Pancreas (tissue), 10 donors: ENCODE measurements around the gene SPTB. TPM values are rescaled to one million over a fixed set of nuclear protein-coding genes. Genes with fewer than 3 reads are reported as not detected.

Experiments
- ATAC-seq, 4 donors: fragments of 200-7000 bp; cut with Tn5 transposase; one replicate each; pipeline versions ENCODE4 v1.8.0 to v1.9.1; 2020; ENCODE audit warnings: mild to moderate bottlenecking in 4 of 4, moderate library complexity in 4 of 4
- DNase-seq, 6 donors: peaks; one replicate each; pipeline ENCODE4 v3.0.0-alpha.2; 2020
- FAIRE-seq: peaks from 2 replicates; lab custom pipeline; 2012; peaks lifted over from hg19 to GRCh38; lab: Jason Lieb, UNC
- H3K27ac ChIP-seq, 4 donors: fragments of 200-600 bp; sonication (generic); 1 replicate in 3 of 4; 2 replicates in 1 of 4; pipeline versions ENCODE4 v1.5.0 to v1.8.0; 2020
- H3K27me3 ChIP-seq, 4 donors: fragments of 200-600 bp; one replicate each; pipeline ENCODE4 v1.8.0; 2021
- H3K36me3 ChIP-seq, 3 donors: fragments of 200-600 bp; sonication (generic) in 1 of 3; one replicate each; pipeline versions ENCODE4 v1.5.0 to v1.8.0; 2020 to 2021
- H3K4me1 ChIP-seq, 3 donors: fragments of 200-600 bp; one replicate each; pipeline ENCODE4 v1.8.0; 2021
- H3K4me3 ChIP-seq, 4 donors: fragments of 200-600 bp; sonication (generic) in 2 of 4; one replicate each; pipeline versions ENCODE4 v1.5.0 to v1.8.0; 2020 to 2021
- H3K9me3 ChIP-seq, 4 donors: fragments of 200-600 bp; one replicate each; pipeline ENCODE4 v1.8.0; 2021
- CTCF ChIP-seq, 4 donors: fragments of 200-600 bp; sonication (generic) in 3 of 4; IDR thresholded peaks; one replicate each; pipeline versions ENCODE4 v1.5.0 to v1.8.0; 2021; ENCODE audit warnings: antibody characterized with exemption in 4 of 4
- WGBS, 2 donors: extraction: QIAGEN DNeasy Blood & Tissue Kit; methylation state at CpG; one replicate each; pipeline ENCODE4 v1.1.7; 2013; 5-methylcytosine and 5-hydroxymethylcytosine counted together
- intact Hi-C, 3 donors: fragments of 100-400 bp; cut with DNase I; formaldehyde crosslinking; loops; one replicate each; pipeline versions ENCODE4 v1.11.1 to v1.14.2; 2022
- polyA plus RNA-seq, 2 donors: library from polyadenylated mRNA; stranded (reverse); fragments of 200-250 nt; gene quantifications; one replicate each; pipeline ENCODE4 v1.2.3, GENCODE V29; 2013
- total RNA-seq, 6 donors: library from RNA; stranded (reverse); fragmentation: NEBNext Ultra II Directional in 4 of 6; extraction: Animal tissue kit (Norgen Biotek cat#: 25700) in 4 of 6; gene quantifications; one replicate each; pipeline versions ENCODE4 v1.2.1 to v1.2.4, GENCODE V29; 2021 to 2023
- donor health status: healthy with polysubstance abuse.
- donor health status: DM: no; HTN: no; CAD: no; lungs with moderate emphysema.
- donor health status: DM: no; HTN: no; CAD: no.
- donor health status: control.
- donor health status: control.
- donor health status: Bipolar disorder and iron deficiency.
- donor health status: DM: yes; HTN: yes; CAD: no.
- donor health status: DM: no; HTN: no; CAD: no.
- donor health status: DM: no; HTN: no; CAD: no.
- donor health status: DM: yes; HTN: yes; CAD: no.

The SPTB gene
- total and polyA plus RNA-seq, 8 donors = 0.73 to 6.5 (median 2.8) TPM

GRCh38 chr14:64823305-64823861 lies 56.3 kb downstream of the SPTB start:
- H3K4me3 ChIP-seq = peak overlapping the region in 1 of 4 donors; percentile 26
- no peaks in the 10 kb centered on the region for H3K36me3 ChIP-seq
- no peaks in the 10 kb centered on the region for H3K9me3 ChIP-seq
- peak; percentile 66 to 84 (median 76) for TF ChIP-seq CTCF (IDR thresholded peaks at IDR 0.05)
- ATAC-seq (peak; percentile 98 to 100 (median 99)), DNase-seq (peak; percentile 69 to 94 (median 84)), FAIRE-seq (no peak)
- H3K27me3 ChIP-seq = no peaks in the 10 kb centered on the region
- intact Hi-C loops = loop anchor here in 2 of 3 donors (5.0 to 10.0 kb wide), 4 partner anchors 61 to 161 kb away; partner anchors contain the start of genes FNTB (in 1 of the 2) and RAB15 (in 1 of the 2)
- H3K27ac ChIP-seq = no peak overlapping the region
- WGBS, 2 donors = 9 to 13% methylated on average over 14 to 15 of the region's 15 CpGs
- no peaks in the 10 kb centered on the region for H3K4me1 ChIP-seq

DNA sequence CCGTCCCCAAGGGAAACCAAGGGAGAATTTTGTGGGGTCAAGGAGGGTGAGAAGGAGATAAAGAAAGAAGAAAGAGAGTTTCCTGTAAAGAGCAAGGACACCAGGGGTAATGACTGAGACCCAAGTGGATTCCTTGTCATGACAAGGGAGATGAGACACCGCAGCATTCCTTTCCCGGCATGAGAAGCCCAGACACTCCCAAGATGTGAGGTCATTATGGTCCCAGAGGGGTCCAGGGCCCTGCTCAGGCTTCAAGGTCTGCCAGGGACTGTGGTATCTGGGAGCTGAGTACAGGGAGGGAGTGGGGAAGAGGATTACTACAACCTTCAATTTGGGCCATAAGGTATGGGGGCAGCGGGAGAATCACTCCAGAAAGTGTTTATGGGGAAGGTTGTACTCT lies 58.1 kb downstream of the SPTB start:
- no peak for FAIRE-seq
- ATAC-seq = no peak
- intact Hi-C loops = loop anchor here in 2 of 3 donors (5.0 to 10.0 kb wide), 4 partner anchors 63 to 163 kb away; partner anchors contain the start of genes FNTB (in 1 of the 2) and RAB15 (in 1 of the 2)

GRCh38 chr14:64818151-64818550 lies 61.6 kb downstream of the SPTB start:
- no peak for DNase-seq
- H3K4me1 ChIP-seq = no peaks in the 10 kb centered on the region
- no peak for TF ChIP-seq CTCF (IDR thresholded peaks at IDR 0.05)
- ATAC-seq = no peak
- H3K27me3 ChIP-seq = no peaks in the 10 kb centered on the region
- H3K27ac ChIP-seq = no peak overlapping the region
- 90 to 93% methylated on average over 9 of the region's 9 CpGs for WGBS, 2 donors
- no peaks in the 10 kb centered on the region for H3K36me3 ChIP-seq
- intact Hi-C loops = no loop called here
- H3K4me3 ChIP-seq = no peak overlapping the region
- no peaks in the 10 kb centered on the region for H3K9me3 ChIP-seq
- no peak for FAIRE-seq

More for the DNA sequence above, 58.1 kb downstream of the SPTB start:
- no peak for TF ChIP-seq CTCF (IDR thresholded peaks at IDR 0.05)
- no peak overlapping the region for H3K27ac ChIP-seq
- no peaks in the 10 kb centered on the region for H3K9me3 ChIP-seq
- DNase-seq = no peak
- no peaks in the 10 kb centered on the region for H3K27me3 ChIP-seq
- no peaks in the 10 kb centered on the region for H3K4me1 ChIP-seq
- WGBS, 2 donors = 93 to 96% methylated on average over 4 of the region's 4 CpGs
- H3K36me3 ChIP-seq = no peaks in the 10 kb centered on the region
- no peak overlapping the region for H3K4me3 ChIP-seq

GRCh38 chr14:64817631-64818030 lies 62.1 kb downstream of the SPTB start:
- 75 to 88% methylated on average over 3 of the region's 3 CpGs for WGBS, 2 donors

More at GRCh38 chr14:64817631-64818030, 62.1 kb downstream of the SPTB start:
- Histone ChIP-seq H3K27me3 (no peaks in the 10 kb centered on the region), H3K4me3 (no peak overlapping the region), H3K27ac (no peak overlapping the region), H3K9me3 (no peaks in the 10 kb centered on the region), H3K4me1 (no peaks in the 10 kb centered on the region), H3K36me3 (no peaks in the 10 kb centered on the region)
- intact Hi-C loops = no loop called here
- DNase-seq = no peak
- no peak for FAIRE-seq
- no peak for ATAC-seq
- TF ChIP-seq CTCF (IDR thresholded peaks at IDR 0.05) = no peak
